Mucosa of gallbladder (tissue), 1 donor: ENCODE results near the gene DDX24. TPM values are rescaled to one million over a fixed set of nuclear protein-coding genes. Genes with fewer than 3 reads are reported as not detected.

Experiments
- DNase-seq: peaks from one replicate; pipeline ENCODE4 v3.0.0-alpha.2; 2020; ENCODE audit warnings: low spot score
- total RNA-seq: library from RNA; stranded (reverse); gene quantifications from one replicate; pipeline ENCODE4 v1.2.1, GENCODE V29; 2021
- donor health status: DM: no; HTN: no; CAD: no.

The DDX24 gene
- total RNA-seq, 1 donor from 2014 or later, result 187 TPM

DNA sequence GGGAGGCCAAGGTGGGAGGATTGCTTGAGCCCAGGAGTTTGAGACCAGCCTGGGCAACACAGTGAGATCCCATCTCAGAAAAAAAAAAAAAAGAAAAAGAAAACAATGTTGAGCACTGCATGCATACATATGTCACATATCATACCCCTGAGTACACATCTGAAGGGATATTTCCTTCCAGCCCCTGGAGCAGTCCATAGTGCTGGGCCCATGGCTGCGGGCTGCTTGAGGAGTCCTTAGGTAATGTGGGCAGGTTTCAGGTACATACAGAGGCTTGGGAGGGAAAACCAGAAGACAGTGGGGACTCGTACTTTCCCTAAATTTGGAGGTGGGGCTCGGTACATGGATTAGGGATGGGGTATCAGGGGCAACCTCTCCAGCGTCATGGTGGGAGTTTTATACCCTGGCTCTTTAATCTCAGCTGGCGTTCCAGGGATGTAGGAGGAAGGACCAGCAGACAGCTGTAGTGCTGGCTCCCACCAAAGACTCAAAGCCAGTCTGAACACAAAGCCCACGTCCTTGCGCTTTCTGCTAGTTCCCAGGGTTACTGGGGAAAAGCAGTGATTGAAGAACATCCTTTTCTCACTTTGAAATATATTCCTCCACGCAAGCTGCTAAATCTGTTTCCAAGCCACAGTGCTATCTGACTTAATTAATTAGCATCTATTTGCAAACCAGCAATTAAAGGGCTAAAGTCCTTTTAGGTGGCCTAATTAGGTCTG, 49.7 kb downstream of the DDX24 start:
- DNase-seq, result no peak

- no peak for DNase-seq
Observed at GRCh38 chr14:94030571-94030970, 50.4 kb downstream of the DDX24 start.

DNA sequence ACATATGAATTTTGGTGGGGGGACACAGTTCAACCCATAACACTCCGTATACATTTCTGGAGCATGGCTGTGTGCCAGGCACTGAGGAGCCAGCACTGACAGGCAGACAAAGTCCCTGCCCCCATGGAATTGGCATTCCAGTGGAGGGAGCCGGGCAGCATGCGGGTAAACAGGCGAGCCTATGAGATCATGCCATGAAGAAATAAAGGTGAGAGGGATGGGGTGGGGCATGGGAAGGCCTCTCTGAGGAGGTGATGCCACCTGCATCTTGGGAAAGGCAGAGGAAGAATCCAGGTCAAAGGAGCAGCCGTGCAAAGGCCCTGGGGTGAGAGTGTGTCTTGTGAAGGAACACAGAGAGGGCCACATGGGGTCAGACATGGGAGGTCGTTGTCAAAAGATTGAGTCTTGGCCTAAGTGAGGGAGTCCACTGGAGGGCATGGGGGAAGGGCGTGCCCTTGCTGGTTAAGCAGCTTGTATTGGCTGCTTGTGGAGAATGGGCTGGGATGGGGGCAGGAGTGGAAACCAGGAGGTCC, 51.3 kb downstream of the DDX24 start:
- DNase-seq, result no peak

GRCh38 chr14:94029265-94029664, 51.7 kb downstream of the DDX24 start:
- DNase-seq, result no peak

DNA sequence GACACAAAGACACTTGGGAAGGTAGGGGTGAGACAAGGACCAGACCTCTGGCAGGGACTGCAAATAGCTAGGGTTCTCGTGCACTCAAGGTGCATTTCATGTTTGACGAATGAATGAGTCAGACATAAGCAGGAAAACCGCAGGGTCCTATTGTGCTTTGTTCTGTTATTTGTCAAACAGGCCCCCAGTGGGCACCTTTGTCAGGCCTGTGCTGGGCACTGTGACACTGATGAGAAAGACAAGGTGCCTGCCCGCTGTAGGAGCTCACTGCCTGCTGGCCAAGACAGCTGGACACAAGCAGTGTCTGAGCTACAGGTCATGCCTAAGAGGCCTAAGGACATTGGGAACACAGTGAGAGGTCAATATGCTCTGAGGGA, 52.6 kb downstream of the DDX24 start:
- DNase-seq, result no peak

DNA sequence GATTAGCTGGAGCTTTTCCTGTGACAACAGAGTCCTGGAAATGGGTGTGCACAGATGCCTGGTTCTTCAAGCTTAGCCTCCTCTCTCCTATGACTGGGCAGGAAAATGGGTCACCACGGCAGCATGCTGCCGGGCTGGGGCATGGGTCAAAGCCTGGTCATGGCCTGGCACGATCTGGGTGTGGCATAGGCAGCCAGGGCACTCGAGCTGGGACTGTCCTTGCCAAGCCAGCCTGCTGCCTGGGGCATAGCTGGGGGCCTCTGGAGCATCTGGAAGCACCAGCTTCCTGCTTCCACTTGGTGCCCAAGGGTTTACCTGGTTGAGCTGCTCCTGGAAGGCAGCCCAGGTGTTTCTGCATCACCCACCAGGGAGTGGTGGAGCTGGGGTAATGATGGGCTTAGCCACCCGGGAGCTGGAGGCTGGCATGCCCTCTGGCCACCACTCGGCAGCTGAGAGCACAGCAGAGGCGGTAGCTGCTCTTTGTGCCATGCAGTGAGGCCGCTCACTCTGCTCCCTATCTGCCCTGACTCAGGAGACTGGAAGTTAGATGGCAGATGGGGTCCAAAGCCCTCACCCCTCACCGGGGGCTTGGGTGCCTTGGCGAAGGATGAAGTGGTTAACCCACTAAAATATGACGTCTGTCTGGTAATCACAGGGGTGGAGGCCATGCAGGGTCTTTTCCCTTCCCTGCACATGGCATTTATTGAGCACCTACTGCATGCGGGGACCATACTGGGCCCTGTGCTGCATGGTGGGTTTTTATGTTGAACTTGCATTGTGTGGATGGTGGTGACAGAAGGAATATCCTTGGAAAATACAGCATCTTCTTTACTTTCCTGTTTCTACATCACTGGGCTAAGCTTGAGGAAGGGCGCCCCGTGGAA, 53.2 kb downstream of the DDX24 start:
- DNase-seq, result no peak

- no peak for DNase-seq
Observed at GRCh38 chr14:94026889-94027469, 54.0 kb downstream of the DDX24 start.

- peak; percentile 99 for DNase-seq
Observed at GRCh38 chr14:94026173-94026888, 54.7 kb downstream of the DDX24 start, which contains the start of gene OTUB2. Gene OTUB2 (plus strand): TSS chr14:94026340. CDS start chr14:94026538, 198 bp downstream.

GRCh38 chr14:94025720-94026119, 55.3 kb downstream of the DDX24 start:
- DNase-seq, result no peak

DNA sequence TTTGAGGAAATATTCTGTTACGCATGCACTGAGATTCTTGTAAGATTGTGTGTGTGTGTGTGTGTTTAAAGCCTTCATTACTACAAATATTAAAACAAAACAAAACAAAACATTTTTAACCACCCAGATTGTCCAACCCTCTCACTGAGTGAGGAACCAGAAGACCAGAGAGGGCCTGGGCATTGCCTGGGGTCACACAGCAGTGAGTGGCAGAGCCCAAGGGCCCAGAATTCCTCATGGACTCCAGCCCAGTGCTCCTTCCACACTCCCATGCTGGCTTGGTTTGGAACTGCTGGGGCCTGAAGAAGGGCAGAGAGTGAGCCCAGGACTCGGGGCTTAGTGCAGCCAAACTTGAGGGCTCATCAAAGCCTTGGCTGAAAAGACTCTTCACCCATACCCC, 56.5 kb downstream of the DDX24 start:
- no peak for DNase-seq

DNA sequence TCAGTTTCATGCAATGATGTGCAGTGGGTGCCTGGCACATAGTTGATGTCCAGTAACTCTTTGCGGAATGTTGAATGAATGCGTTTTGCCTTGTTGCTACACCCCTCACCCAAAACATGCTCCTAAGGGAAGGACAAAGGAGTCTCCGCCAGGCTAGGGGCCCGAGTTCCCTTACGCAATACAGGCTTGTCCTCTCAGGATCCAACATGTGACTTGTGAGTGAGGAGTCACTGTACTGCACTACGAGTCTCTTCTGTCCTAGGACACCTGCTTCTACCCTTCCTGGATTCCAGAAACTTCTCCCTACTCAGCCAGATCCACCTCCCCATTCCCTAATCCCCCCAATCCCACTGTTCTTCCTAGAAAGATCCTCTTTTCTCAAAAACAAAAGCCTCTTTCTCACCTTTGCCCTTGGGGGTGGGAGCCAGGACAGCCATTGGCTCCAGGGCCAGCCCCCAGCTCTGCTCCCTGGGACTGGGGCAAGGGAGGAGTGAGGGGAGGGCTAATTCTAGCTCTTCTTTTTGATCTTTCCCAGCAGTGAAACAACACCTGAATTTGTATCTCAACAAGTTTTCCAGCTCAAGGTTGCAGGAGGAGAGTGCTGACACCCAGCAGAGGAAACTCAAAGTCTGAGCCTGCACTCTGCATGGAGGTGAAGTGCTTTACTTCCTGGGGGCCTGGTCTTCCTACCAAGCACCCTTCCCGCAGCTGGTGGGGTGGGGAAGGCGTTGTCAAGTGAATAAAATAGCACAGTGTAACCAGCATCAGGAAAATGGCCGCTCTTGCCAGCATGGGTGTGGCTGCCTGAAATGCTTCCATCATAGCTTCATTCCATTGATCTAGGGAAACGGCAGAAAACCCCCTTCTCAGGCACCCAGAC, 58.2 kb downstream of the DDX24 start:
- DNase-seq, result no peak

GRCh38 chr14:94021416-94022157, 59.4 kb downstream of the DDX24 start:
- no peak for DNase-seq

DNA sequence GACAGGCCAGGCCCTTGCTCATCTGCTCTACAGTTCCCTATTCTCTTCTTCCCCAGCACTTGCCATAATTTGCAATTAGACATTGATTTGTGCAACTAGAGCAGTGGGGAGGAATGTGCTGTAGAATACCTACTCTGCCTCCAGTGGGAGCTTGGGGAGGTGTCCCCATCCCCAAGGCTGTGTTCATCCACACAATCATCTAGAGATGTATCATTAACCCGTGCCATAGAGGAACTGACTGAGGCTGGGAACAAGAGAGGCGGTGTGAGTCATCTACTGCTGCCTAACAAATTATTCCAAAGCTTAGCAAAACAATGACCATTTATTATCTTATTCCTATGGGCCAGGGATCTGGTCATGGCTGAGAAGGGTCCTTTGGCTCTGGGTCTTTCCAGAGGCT, 60.0 kb downstream of the DDX24 start:
- no peak for DNase-seq

DNA sequence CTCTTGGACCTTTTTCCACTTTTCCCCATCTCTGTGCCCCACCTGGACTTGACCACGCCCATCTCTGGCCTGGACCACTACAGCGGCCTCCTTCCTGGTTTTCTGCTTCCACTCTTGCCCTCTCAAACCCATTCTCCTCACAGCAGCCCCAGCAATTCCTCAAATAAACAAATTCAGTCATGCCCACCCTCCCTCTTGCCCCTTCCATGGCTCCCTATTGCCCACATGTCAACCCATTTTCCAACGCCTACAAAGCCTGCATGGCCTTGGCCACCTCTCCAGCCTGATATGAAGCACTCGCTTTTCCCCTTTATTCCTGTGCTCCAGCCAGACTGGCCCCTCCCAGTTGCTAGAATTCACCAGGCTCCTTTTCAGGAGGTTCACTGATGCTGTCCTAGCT, 60.7 kb downstream of the DDX24 start:
- no peak for DNase-seq

GRCh38 chr14:94019329-94019728, 61.7 kb downstream of the DDX24 start:
- no peak for DNase-seq

GRCh38 chr14:94018308-94018707, 62.7 kb downstream of the DDX24 start:
- DNase-seq, result no peak

DNA sequence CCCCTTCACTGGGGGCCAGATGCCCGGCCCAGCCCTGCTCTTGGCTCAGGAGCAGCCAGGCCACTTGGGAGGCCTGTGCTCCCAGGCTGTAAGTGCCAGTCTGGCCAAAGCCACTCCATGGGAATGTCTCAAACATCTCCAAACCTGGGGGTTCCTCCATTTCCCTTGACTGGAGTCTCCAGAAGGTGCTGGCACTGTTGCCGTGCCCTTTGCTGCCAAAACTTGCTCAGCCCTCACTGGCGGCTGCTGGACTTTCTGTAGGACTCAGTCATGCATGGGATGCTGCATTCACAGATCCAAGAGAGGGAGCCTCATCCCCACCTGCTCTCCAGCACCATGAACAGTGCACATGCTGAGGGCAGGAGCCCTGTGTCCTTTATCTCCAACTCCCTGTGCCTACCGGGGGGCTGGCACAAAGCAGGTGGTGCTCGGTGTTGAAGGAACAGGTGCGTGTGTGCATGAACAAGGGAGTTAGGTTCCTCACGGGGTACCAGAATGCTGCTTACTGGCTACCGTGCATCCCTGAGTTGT, 64.5 kb downstream of the DDX24 start:
- no peak for DNase-seq

DNA sequence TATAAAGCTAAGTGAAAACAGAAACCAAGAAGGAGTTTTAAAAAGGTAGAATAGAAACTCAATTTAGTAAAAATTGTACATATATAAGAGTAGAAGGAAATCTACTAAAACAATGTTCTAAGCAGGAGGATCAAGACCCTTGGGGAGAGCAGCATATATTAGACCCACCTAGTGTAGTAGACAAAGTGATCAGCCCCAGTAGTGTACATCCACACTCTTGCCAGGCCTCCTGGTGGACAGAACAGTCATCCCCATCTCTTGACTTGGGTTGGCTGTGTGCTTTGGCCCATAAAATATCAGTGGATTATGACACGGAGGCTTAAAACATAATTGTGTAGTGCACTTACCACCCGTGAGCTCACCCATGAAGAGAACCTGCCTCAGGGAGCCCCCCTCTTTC, 65.8 kb downstream of the DDX24 start:
- DNase-seq, result no peak

DNA sequence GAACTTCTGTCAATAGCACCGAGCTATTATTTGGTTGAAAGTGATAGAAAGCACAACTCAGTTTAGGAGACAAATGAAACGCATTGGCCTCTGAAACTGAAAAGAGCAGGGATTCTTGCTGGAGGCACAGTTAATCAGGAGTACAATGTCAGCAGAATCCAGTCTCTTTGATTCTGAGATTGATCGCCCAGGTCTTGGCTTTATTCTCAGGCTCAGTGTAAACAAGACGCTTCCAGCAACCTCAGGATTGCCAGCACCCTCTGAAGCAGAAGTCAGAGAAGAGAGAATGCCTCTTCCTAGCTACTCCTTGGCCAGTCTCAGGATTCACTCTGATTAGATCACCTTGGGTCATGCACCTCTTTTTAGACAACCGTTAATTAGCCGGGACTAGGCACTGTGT, 66.6 kb downstream of the DDX24 start:
- DNase-seq, result peak; percentile 38

- no peak for DNase-seq
Observed at GRCh38 chr14:94011795-94012194, 69.2 kb downstream of the DDX24 start.
